CD14-positive monocyte (primary cell): ENCODE measurements around the gene TBCK. TPM values are rescaled to one million over a fixed set of nuclear protein-coding genes. Genes with fewer than 3 reads are reported as not detected.

Experiments
- DNase-seq, 3 donors: peaks; one replicate each; pipeline ENCODE4 v3.0.0-alpha.2; 2011 to 2022
- H2AFZ ChIP-seq: 2 replicates; pipeline ENCODE4 v1.6.0; 2012; ENCODE audit warnings: mild to moderate bottlenecking, low read depth, low read length, inconsistent platforms; ENCODE audit not compliant: insufficient read depth, poor library complexity, severe bottlenecking
- H3K27ac ChIP-seq, 2 donors: 1 replicate in 1 of 2; 2 replicates in 1 of 2; pipeline ENCODE4 v1.5.1; 2012 to 2013; ENCODE audit warnings: low read length in 2 of 2, control low read depth in 1 of 2, inconsistent platforms in 1 of 2, low read depth in 1 of 2, mild to moderate bottlenecking in 1 of 2
- H3K27me3 ChIP-seq, 2 donors: one replicate each; pipeline versions ENCODE4 v1.6.0 to v1.6.1; 2011 to 2013; ENCODE audit warnings: low read length in 2 of 2; ENCODE audit not compliant: control insufficient read depth in 2 of 2, insufficient read depth in 2 of 2
- H3K36me3 ChIP-seq, 2 donors: replicated peaks in 1 of 2; 1 replicate in 1 of 2; 2 replicates in 1 of 2; pipeline versions ENCODE4 v1.5.1 to v1.6.1; 2012 to 2013; ENCODE audit warnings: low read length in 2 of 2, control low read depth in 1 of 2, inconsistent platforms in 1 of 2, mild to moderate bottlenecking in 1 of 2; ENCODE audit not compliant: insufficient read depth in 2 of 2, control insufficient read depth in 1 of 2
- H3K4me1 ChIP-seq, 2 donors: 1 replicate in 1 of 2; 2 replicates in 1 of 2; pipeline versions ENCODE4 v1.5.1 to v1.6.1; 2012 to 2013; ENCODE audit warnings: low read length in 2 of 2, control low read depth in 1 of 2, inconsistent platforms in 1 of 2, mild to moderate bottlenecking in 1 of 2, moderate library complexity in 1 of 2; ENCODE audit not compliant: insufficient read depth in 2 of 2, control insufficient read depth in 1 of 2
- H3K4me2 ChIP-seq: replicated peaks from 2 replicates; pipeline ENCODE3; 2012; ENCODE audit warnings: low read length, moderate library complexity, mild to moderate bottlenecking; ENCODE audit not compliant: poor library complexity, severe bottlenecking; ENCODE audit errors: extremely low read depth
- H3K4me3 ChIP-seq, 3 experiments: fragments of 200-600 bp in 1 of 3; sonication (generic) in 1 of 3; replicated peaks in 1 of 3; 1 replicate in 2 of 3; 2 replicates in 1 of 3; pipeline ENCODE4 v1.5.1; 2011 to 2013; ENCODE audit warnings: low read length in 3 of 3, mild to moderate bottlenecking in 3 of 3, control low read depth in 2 of 3, low read depth in 2 of 3, inconsistent platforms in 1 of 3, moderate library complexity in 1 of 3
- H3K79me2 ChIP-seq: 2 replicates; pipeline ENCODE4 v1.6.0; 2012; ENCODE audit warnings: mild to moderate bottlenecking, control low read depth, inconsistent platforms, low read length, moderate library complexity; ENCODE audit not compliant: insufficient read depth
- H3K9ac ChIP-seq: 2 replicates; pipeline ENCODE4 v1.6.0; 2017; ENCODE audit warnings: low read length, mild to moderate bottlenecking; ENCODE audit not compliant: insufficient read depth, poor library complexity, severe bottlenecking
- H3K9me3 ChIP-seq, 2 donors: replicated peaks in 1 of 2; 1 replicate in 1 of 2; 2 replicates in 1 of 2; pipeline versions ENCODE4 v1.5.1 to v1.6.1; 2012 to 2013; ENCODE audit warnings: low read length in 2 of 2, control low read depth in 1 of 2; ENCODE audit not compliant: control insufficient read depth in 1 of 2, insufficient read depth in 1 of 2
- H4K20me1 ChIP-seq: 2 replicates; pipeline ENCODE4 v1.6.0; 2012; ENCODE audit warnings: mild to moderate bottlenecking, low read length, control low read depth, moderate library complexity; ENCODE audit not compliant: insufficient read depth
- H3K27ac Mint-ChIP-seq, 7 donors: one replicate each; pipeline ENCODE4 v1.8.0; 2020; ENCODE audit warnings: mild to moderate bottlenecking in 7 of 7, mixed read lengths in 7 of 7, moderate library complexity in 6 of 7, inconsistent platforms in 2 of 7
- H3K27me3 Mint-ChIP-seq, 3 donors: one replicate each; pipeline ENCODE4 v1.8.0; 2021 to 2022; ENCODE audit warnings: low read depth in 3 of 3, mild to moderate bottlenecking in 3 of 3, mixed read lengths in 3 of 3, moderate library complexity in 3 of 3, inconsistent platforms in 1 of 3
- H3K36me3 Mint-ChIP-seq, 2 donors: one replicate each; pipeline ENCODE4 v1.8.0; 2020; ENCODE audit warnings: mixed read lengths in 2 of 2, inconsistent platforms in 1 of 2, mild to moderate bottlenecking in 1 of 2
- H3K4me1 Mint-ChIP-seq: one replicate; pipeline ENCODE4 v1.8.0; 2020; ENCODE audit warnings: mild to moderate bottlenecking, mixed read lengths
- H3K4me3 Mint-ChIP-seq, 2 donors: one replicate each; pipeline ENCODE4 v1.8.0; 2020; ENCODE audit warnings: mild to moderate bottlenecking in 2 of 2, mixed read lengths in 2 of 2, moderate library complexity in 1 of 2
- H3K9me3 Mint-ChIP-seq, 7 donors: one replicate each; pipeline ENCODE4 v1.8.0; 2020 to 2022; ENCODE audit warnings: mixed read lengths in 7 of 7, mild to moderate bottlenecking in 6 of 7, moderate library complexity in 6 of 7, inconsistent platforms in 2 of 7
- CTCF ChIP-seq: fragments of 200-600 bp; IDR thresholded peaks from one replicate; pipeline ENCODE4 v1.8.0; 2022; ENCODE audit warnings: antibody characterized with exemption, mild to moderate bottlenecking
- intact Hi-C, 2 donors: fragments of 100-400 bp; cut with micrococcal nuclease; formaldehyde crosslinking; loops; one replicate each; pipeline versions ENCODE4 v1.15.0 to v1.15.1; 2023
- polyA plus RNA-seq, 3 donors: library from polyadenylated mRNA; depleted of rRNA in 1 of 3; unstranded in 2 of 3; stranded (reverse) in 1 of 3; fragments of 300-500 nt in 2 of 3; fragments of >200 nt in 1 of 3; fragmentation: Illumina TruSeq in 2 of 3; gene quantifications; 1 replicate in 2 of 3; 2 replicates in 1 of 3; pipeline ENCODE4 v1.2.3, GENCODE V29; 2012 to 2021

The TBCK gene
- polyA plus RNA-seq, 3 donors = 8.0 to 14.0 (median 12.5) TPM

- Histone ChIP-seq H3K4me1 (no peaks in the 10 kb centered on the region), H4K20me1 (no peaks in the 10 kb centered on the region), H2AFZ (no peak overlapping the region), H3K4me2 (no peak overlapping the region), H3K36me3 (no peaks in the 10 kb centered on the region), H3K27me3 (no peaks in the 10 kb centered on the region), H3K9ac (no peak overlapping the region), H3K79me2 (no peaks in the 10 kb centered on the region), H3K4me3 (no peak overlapping the region), H3K9me3 (no peaks in the 10 kb centered on the region), H3K27ac (no peak overlapping the region)
- H3K27ac Mint-ChIP-seq = no peak overlapping the region
- H3K4me3 Mint-ChIP-seq = no peak overlapping the region
- no peak for TF ChIP-seq CTCF
- H3K4me1 Mint-ChIP-seq = no peaks in the 10 kb centered on the region
- intact Hi-C loops = no loop called here
- peaks cover 0 to 2% of the 10 kb centered on the region in 2 donors for H3K36me3 Mint-ChIP-seq
- no peaks in the 10 kb centered on the region for H3K27me3 Mint-ChIP-seq
- peaks cover 0 to 1% (median 0%) of the 10 kb centered on the region in 7 donors for H3K9me3 Mint-ChIP-seq
- DNase-seq = no peak
Measured at GRCh38 chr4:106268786-106269185, 47.2 kb downstream of the TBCK start.

GRCh38 chr4:106266201-106266600, 49.8 kb downstream of the TBCK start:
- no peaks in the 10 kb centered on the region for H3K79me2 ChIP-seq
- H2AFZ ChIP-seq = no peak overlapping the region
- H3K4me1 Mint-ChIP-seq = no peaks in the 10 kb centered on the region
- no peak overlapping the region for H3K27ac Mint-ChIP-seq
- H3K36me3 Mint-ChIP-seq = no peaks in the 10 kb centered on the region
- no peak overlapping the region for H3K4me2 ChIP-seq
- H3K27ac ChIP-seq = no peak overlapping the region
- no peaks in the 10 kb centered on the region for H3K27me3 Mint-ChIP-seq
- no peaks in the 10 kb centered on the region for H3K27me3 ChIP-seq
- no peak overlapping the region for H3K9ac ChIP-seq
- H3K4me3 ChIP-seq = no peak overlapping the region
- H3K4me3 Mint-ChIP-seq = no peak overlapping the region
- DNase-seq = no peak
- no peaks in the 10 kb centered on the region for H3K9me3 Mint-ChIP-seq
- no peaks in the 10 kb centered on the region for H3K36me3 ChIP-seq
- H4K20me1 ChIP-seq = no peaks in the 10 kb centered on the region
- intact Hi-C loops = no loop called here
- H3K9me3 ChIP-seq = no peaks in the 10 kb centered on the region
- no peaks in the 10 kb centered on the region for H3K4me1 ChIP-seq
- peak; percentile 26 for TF ChIP-seq CTCF
